IMR-90 (cell line): ENCODE data around the gene RNF217. TPM values are rescaled to one million over a fixed set of nuclear protein-coding genes. Genes with fewer than 3 reads are reported as not detected.

Experiments used
- ATAC-seq: fragments of 200-7000 bp; cut with Tn5 transposase; 2 replicates; pipeline ENCODE4 v1.9.1; 2020; ENCODE audit warnings: low read depth, mild to moderate bottlenecking, moderate library complexity
- BruUV-seq: library from RNA; stranded (reverse); fragments of 400-500 nt; replicated peaks from 2 replicates; lab custom pipeline; 2021; lab: Mats Ljungman, UMichigan
- CTCF ChIA-PET: fragments of 300-600 bp; formaldehyde crosslinking; extraction: SDS; loops from one replicate; lab custom pipeline; 2021; ENCODE audit warnings: antibody characterized with exemption; lab: Yijun Ruan, JAX
- POLR2A ChIA-PET: fragments of 300-600 bp; sonication (Branson Sonifier 250); formaldehyde crosslinking; loops from one replicate; lab custom pipeline; 2022; ENCODE audit warnings: antibody characterized with exemption; ENCODE audit not compliant: unreplicated experiment; lab: Charles Lee
- DNase-seq: peaks from one replicate; pipeline ENCODE4 v3.0.0; 2013
- H2AFZ ChIP-seq: replicated peaks from 2 replicates; pipeline ENCODE3; 2013; ENCODE audit warnings: low read length, mild to moderate bottlenecking; ENCODE audit not compliant: poor library complexity
- H2AK5ac ChIP-seq: 2 replicates; pipeline ENCODE4 v1.6.1; 2013; ENCODE audit warnings: low read depth, low read length, inconsistent platforms
- H2AK9ac ChIP-seq: replicated peaks from 2 replicates; pipeline ENCODE3; 2013; ENCODE audit warnings: mild to moderate bottlenecking, low read depth, low read length, moderate library complexity; ENCODE audit not compliant: poor library complexity
- H2BK120ac ChIP-seq: 2 replicates; pipeline ENCODE4 v1.6.1; 2013; ENCODE audit warnings: low read depth, low read length, inconsistent platforms
- H2BK15ac ChIP-seq: 3 replicates; pipeline ENCODE4 v1.6.1; 2013; ENCODE audit warnings: low read depth, low read length, inconsistent platforms
- H2BK20ac ChIP-seq: 2 replicates; pipeline ENCODE4 v1.6.1; 2013; ENCODE audit warnings: low read depth, mild to moderate bottlenecking, inconsistent platforms, low read length, moderate library complexity
- H2BK5ac ChIP-seq: 2 replicates; pipeline ENCODE4 v1.6.1; 2013; ENCODE audit warnings: mild to moderate bottlenecking, low read depth, low read length, inconsistent platforms; ENCODE audit not compliant: poor library complexity, severe bottlenecking
- H3K14ac ChIP-seq: replicated peaks from 2 replicates; pipeline ENCODE4 v1.6.1; 2013; ENCODE audit warnings: low read depth, low read length, inconsistent platforms
- H3K18ac ChIP-seq: 2 replicates; pipeline ENCODE4 v1.6.1; 2013; ENCODE audit warnings: low read depth, low read length, control low read depth
- H3K23ac ChIP-seq: 2 replicates; pipeline ENCODE4 v1.6.1; 2013; ENCODE audit warnings: low read depth, low read length, inconsistent platforms
- H3K27ac ChIP-seq: 2 replicates; pipeline ENCODE4 v1.5.1; 2013; ENCODE audit warnings: mild to moderate bottlenecking, control low read depth, low read length; ENCODE audit not compliant: insufficient read depth
- H3K27me3 ChIP-seq: 2 replicates; pipeline ENCODE4 v1.6.1; 2013; ENCODE audit warnings: low read length; ENCODE audit not compliant: control insufficient read depth, insufficient read depth
- H3K36me3 ChIP-seq: 2 replicates; pipeline ENCODE4 v1.6.1; 2013; ENCODE audit warnings: low read length, mixed read lengths; ENCODE audit not compliant: control insufficient read depth, insufficient read depth
- H3K4ac ChIP-seq: 2 replicates; pipeline ENCODE4 v1.6.1; 2013; ENCODE audit warnings: low read depth, low read length, inconsistent platforms
- H3K4me1 ChIP-seq: 2 replicates; pipeline ENCODE4 v1.6.1; 2013; ENCODE audit warnings: low read length, mixed read lengths; ENCODE audit not compliant: control insufficient read depth, insufficient read depth
- H3K4me2 ChIP-seq: 2 replicates; pipeline ENCODE4 v1.6.1; 2013; ENCODE audit warnings: low read depth, mild to moderate bottlenecking, control low read depth, low read length, moderate library complexity
- H3K4me3 ChIP-seq: 2 replicates; pipeline ENCODE4 v1.5.1; 2013; ENCODE audit warnings: low read depth, mild to moderate bottlenecking, control low read depth, low read length, moderate library complexity; ENCODE audit not compliant: insufficient read depth
- H3K56ac ChIP-seq: 2 replicates; pipeline ENCODE4 v1.6.1; 2013; ENCODE audit warnings: low read length, inconsistent platforms; ENCODE audit not compliant: insufficient read depth; ENCODE audit errors: extremely low read depth
- H3K79me1 ChIP-seq, 2 experiments: 2 replicates each; pipeline ENCODE4 v1.6.1; 2013; ENCODE audit warnings: low read length in 2 of 2, inconsistent platforms in 1 of 2, low read depth in 1 of 2
- H3K9ac ChIP-seq: 2 replicates; pipeline ENCODE4 v1.6.1; 2013; ENCODE audit warnings: low read depth, low read length, control low read depth
- H3K9me1 ChIP-seq: 2 replicates; pipeline ENCODE4 v1.6.1; 2013; ENCODE audit warnings: low read length, inconsistent platforms; ENCODE audit not compliant: insufficient read depth
- H3K9me3 ChIP-seq: 2 replicates; pipeline ENCODE4 v1.6.1; 2013; ENCODE audit warnings: low read length; ENCODE audit not compliant: control insufficient read depth, insufficient read depth
- H4K20me1 ChIP-seq: 2 replicates; pipeline ENCODE4 v1.6.1; 2013; ENCODE audit warnings: low read length, inconsistent platforms; ENCODE audit not compliant: insufficient read depth
- H4K5ac ChIP-seq: 2 replicates; pipeline ENCODE4 v1.6.1; 2013; ENCODE audit warnings: mild to moderate bottlenecking, low read depth, low read length, control low read depth
- H4K8ac ChIP-seq, 2 experiments: 2 replicates each; pipeline ENCODE4 v1.6.1; 2013; ENCODE audit warnings: low read depth in 2 of 2, low read length in 2 of 2, control low read depth in 1 of 2, inconsistent platforms in 1 of 2
- H4K91ac ChIP-seq: 2 replicates; pipeline ENCODE4 v1.6.1; 2013; ENCODE audit warnings: low read depth, low read length, inconsistent platforms; ENCODE audit not compliant: insufficient read depth
- MAZ ChIP-seq: IDR thresholded peaks from 2 replicates; pipeline ENCODE4 v1.6.1; 2012; ENCODE audit warnings: low read depth, mild to moderate bottlenecking, low read length, improper control_type of control experiment, moderate library complexity, borderline replicate concordance
- MXI1 ChIP-seq: IDR thresholded peaks from 2 replicates; pipeline ENCODE4 v1.6.1; 2012; ENCODE audit warnings: low read depth, mild to moderate bottlenecking, low read length, moderate library complexity, borderline replicate concordance
- NFE2L2 ChIP-seq: fragments of 150-350 bp; IDR thresholded peaks from 2 replicates; pipeline ENCODE4 v1.6.1; 2016; ENCODE audit warnings: low read depth, mild to moderate bottlenecking, low read length
- POLR2A ChIP-seq: IDR thresholded peaks from 2 replicates; pipeline ENCODE4 v1.6.1; 2012; ENCODE audit warnings: mild to moderate bottlenecking, low read depth, low read length
- RAD21 ChIP-seq: IDR thresholded peaks from 2 replicates; pipeline ENCODE4 v1.6.1; 2012; ENCODE audit warnings: low read length, improper control_type of control experiment
- WGBS, 2 experiments: methylation state at CpG; one replicate each; pipeline versions ENCODE4 v1.1.5 to v1.1.7; 2013; ENCODE audit warnings: missing lambda C conversion rate in 2 of 2; ENCODE audit not compliant: insufficient read length in 1 of 2; ENCODE audit errors: extremely low coverage in 2 of 2; 5-methylcytosine and 5-hydroxymethylcytosine counted together
- dilution Hi-C: fragments of 300-500 bp; cut with HindIII; formaldehyde crosslinking; loops from one replicate; pipeline ENCODE4 v1.14.3; 2018; ENCODE audit warnings: low sequenced_read_pairs; ENCODE audit not compliant: unreplicated experiment
- in situ Hi-C: fragments of 300-500 bp; cut with MboI; formaldehyde crosslinking; loops from 3 replicates; pipeline ENCODE4 v1.14.3; 2019; ENCODE audit warnings: low sequenced_read_pairs, inconsistent platforms, mixed read lengths
- intact Hi-C: fragments of 100-400 bp; cut with micrococcal nuclease; formaldehyde crosslinking; loops from 2 replicates; pipeline ENCODE4 v1.10.0; 2022
- polyA plus RNA-seq, 3 experiments: library from polyadenylated mRNA; depleted of rRNA; stranded (reverse); fragments of >200 nt; gene quantifications; 2 replicates each; pipeline ENCODE4 v1.2.3, GENCODE V29; 2012; ENCODE audit warnings: low replicate concordance in 1 of 3
- total RNA-seq: library from RNA; depleted of rRNA; stranded (reverse); fragments of >200 nt; gene quantifications from 2 replicates; pipeline ENCODE4 v1.2.3, GENCODE V29; 2012

Gene RNF217
- total and polyA plus RNA-seq, 2 of the 4 experiments (the other 2 are of a cell fraction): 11.7 to 20.4 TPM

GRCh38 chr6:125073071-125073470 lies 110.8 kb downstream of the RNF217 start:
- peaks cover 25 to 44% of the 10 kb centered on the region in 2 experiments for H3K79me1 ChIP-seq
- H3K18ac ChIP-seq: no peak overlapping the region
- POLR2A ChIA-PET: no interaction called here
- no peak overlapping the region for H3K56ac ChIP-seq
- H2AK9ac ChIP-seq: no peak overlapping the region
- ATAC-seq (no peak), DNase-seq (no peak)
- peaks cover 15% of the 10 kb centered on the region for H3K36me3 ChIP-seq
- H2AFZ ChIP-seq: no peak overlapping the region
- TF ChIP-seq MXI1 (no peak), POLR2A (no peak), NFE2L2 (no peak), MAZ (no peak), RAD21 (no peak)
- no peak overlapping the region for H3K27ac ChIP-seq
- CTCF ChIA-PET: no interaction called here
- no CpG with 5 or more reads among the region's 3 CpGs for WGBS, 2 experiments
- no peak overlapping the region for H3K23ac ChIP-seq
- BruUV-seq: no TSS peak
- no peak overlapping the region for H4K8ac ChIP-seq
- H3K9ac ChIP-seq: no peak overlapping the region
- no peak overlapping the region for H3K4me3 ChIP-seq
- 0 out of 2 replicates have a peak, but pooled peaks cover 2% of the 10 kb centered on the region for H3K4me1 ChIP-seq
- H3K27me3 ChIP-seq: no peaks in the 10 kb centered on the region
- H3K4ac ChIP-seq: no peak overlapping the region
- no peak overlapping the region for H4K91ac ChIP-seq
- no peaks in the 10 kb centered on the region for H3K9me1 ChIP-seq
- no peak overlapping the region for H2BK120ac ChIP-seq
- dilution Hi-C loops (no loop called here), in situ Hi-C loops (no loop called here), intact Hi-C loops (no loop called here)
- no peaks in the 10 kb centered on the region for H3K9me3 ChIP-seq
- no peak overlapping the region for H4K5ac ChIP-seq
- H4K20me1 ChIP-seq: no peaks in the 10 kb centered on the region
- no peak overlapping the region for H3K4me2 ChIP-seq
- no peak overlapping the region for H2BK5ac ChIP-seq
- H2BK20ac ChIP-seq: no peak overlapping the region
- no peak overlapping the region for H3K14ac ChIP-seq
- no peak overlapping the region for H2BK15ac ChIP-seq
- no peak overlapping the region for H2AK5ac ChIP-seq
